Activated CD4-positive, alpha-beta T cell treated with anti-CD3 and anti-CD28 coated beads for 1 hour (primary cell): ENCODE data around the gene GLYR1.

Source experiments
- DNase-seq: peaks from one replicate; pipeline ENCODE4 v3.0.0-alpha.2; 2020

The GLYR1 gene

GRCh38 chr16:4755687-4756086 lies 91.4 kb downstream of the GLYR1 start:
- no peak for DNase-seq

DNA sequence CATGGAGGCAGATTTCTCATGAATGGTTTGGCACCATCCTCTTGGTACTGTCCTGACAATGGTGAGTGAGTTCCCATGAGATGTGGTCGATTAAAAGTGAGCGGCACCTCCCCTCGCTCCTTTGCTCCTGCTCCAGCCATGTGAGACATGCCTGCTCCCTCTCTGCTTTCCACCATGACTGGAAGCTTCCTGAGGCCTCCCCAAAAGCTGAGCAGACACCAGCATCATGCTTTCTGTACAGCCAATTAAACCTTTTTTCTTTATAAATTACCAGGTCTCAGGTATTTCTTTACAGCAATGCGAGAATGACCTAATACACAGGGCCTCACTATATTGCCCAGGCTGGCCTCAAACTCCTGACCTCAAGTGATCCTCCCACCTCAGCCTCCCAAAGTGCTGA lies 92.2 kb downstream of the GLYR1 start:
- no peak for DNase-seq

DNA sequence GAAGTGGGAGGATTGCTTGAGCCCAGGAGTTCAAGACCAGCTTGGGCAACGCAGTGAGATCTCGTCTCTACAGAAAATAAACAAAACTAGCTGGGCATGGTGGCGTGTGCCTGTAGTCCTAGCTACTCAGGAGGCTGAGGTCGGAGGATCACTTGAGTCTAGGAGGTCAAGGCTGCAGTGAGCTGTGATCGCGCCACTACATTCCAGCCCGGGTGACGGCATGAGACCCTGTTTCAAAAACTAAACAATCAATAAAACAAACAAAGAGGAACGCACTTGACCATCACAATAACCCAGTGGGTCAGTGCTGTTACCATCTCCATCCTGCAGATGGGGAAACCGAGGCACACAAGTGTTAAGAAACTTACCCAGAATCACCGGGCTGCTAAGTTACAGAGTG lies 93.9 kb downstream of the GLYR1 start:
- no peak for DNase-seq
